ENCODE measurements around the gene FRMD7.

GRCh38 chrX:132153166-132153565 lies 25.3 kb upstream of the FRMD7 start:
- no peak for TF ChIP-seq POLR2A (IDR thresholded peaks at IDR 0.05)
- TF ChIP-seq CTCF (IDR thresholded peaks at IDR 0.05) = no peak
